H7 (cell line): ENCODE data around the gene IL16. TPM values are rescaled to one million over a fixed set of nuclear protein-coding genes. Genes with fewer than 3 reads are reported as not detected.
A peak's percentile ranks its signal among the peaks of the same experiment; 100 is the strongest.

Experiments
- DNase-seq: peaks from one replicate; pipeline ENCODE4 v3.0.0; 2012
- H3K27me3 ChIP-seq: 2 replicates; pipeline ENCODE4 v1.6.0; 2011; ENCODE audit warnings: mild to moderate bottlenecking, low read length; ENCODE audit not compliant: control insufficient read depth, insufficient read depth
- H3K36me3 ChIP-seq: replicated peaks from 2 replicates; pipeline ENCODE4 v1.5.1; 2011; ENCODE audit warnings: low read length; ENCODE audit not compliant: control insufficient read depth, insufficient read depth
- H3K4me3 ChIP-seq: 2 replicates; pipeline ENCODE4 v1.5.1; 2011; ENCODE audit warnings: low read depth, mild to moderate bottlenecking, control low read depth, low read length, moderate library complexity; ENCODE audit not compliant: insufficient read depth
- total RNA-seq: library from RNA; depleted of rRNA; stranded (reverse); fragments of >200 nt; shearing (Covaris generic); gene quantifications from 2 replicates; pipeline ENCODE4 v1.2.3, GENCODE V29; 2014

The IL16 gene
- total RNA-seq, 1 experiment from 2014 or later = not detected

DNA sequence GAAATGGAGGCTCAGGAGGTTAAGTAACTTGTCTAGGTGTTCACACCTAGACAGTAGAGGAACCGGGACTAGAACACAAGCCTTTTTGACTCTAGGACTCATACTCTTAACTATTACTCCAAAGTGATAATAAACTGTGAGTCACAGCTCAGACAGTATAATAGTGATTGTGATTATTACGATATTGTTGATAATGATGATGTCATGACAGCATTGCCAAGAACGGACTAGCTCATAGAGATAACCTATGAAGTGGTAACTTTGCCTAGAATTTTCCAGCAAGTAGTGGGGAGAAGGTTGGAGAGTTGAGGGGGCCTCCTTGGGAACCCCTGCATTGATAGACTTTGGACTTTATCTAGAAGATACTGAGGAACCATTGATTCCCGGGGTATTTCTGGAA, 93.2 kb downstream of the IL16 start:
- H3K27me3 ChIP-seq = no peaks in the 10 kb centered on the region
- H3K36me3 ChIP-seq = no peaks in the 10 kb centered on the region
- no peak overlapping the region for H3K4me3 ChIP-seq
- no peak for DNase-seq

DNA sequence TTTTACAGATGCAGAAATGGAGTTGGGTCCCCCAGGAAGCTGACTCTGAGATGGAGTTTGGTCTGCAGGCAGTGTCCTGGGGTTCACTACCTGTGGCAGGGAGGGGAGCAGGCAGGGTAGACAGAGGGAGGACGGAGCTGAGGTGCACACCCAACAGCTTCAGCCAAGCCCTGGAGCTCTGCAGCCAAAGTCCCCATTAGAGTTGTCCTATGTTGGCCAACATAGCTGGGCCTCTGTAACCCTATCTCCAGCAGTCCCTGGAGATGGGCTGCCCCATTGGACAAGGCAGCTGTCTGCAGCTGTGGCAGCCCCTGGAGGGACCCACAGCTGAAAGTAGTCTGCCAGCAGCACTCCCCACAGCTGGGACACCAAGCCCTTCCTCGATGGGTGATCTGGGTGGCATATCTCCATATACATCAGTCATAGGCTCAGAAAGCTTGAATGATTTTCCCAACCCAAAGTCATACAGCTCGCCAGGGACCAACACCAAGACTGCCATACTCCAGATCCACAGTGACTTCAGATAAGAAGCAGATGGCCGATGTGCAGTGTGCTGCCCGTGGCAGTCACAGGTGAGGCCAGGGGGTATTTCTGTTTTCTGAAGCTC, 95.3 kb downstream of the IL16 start:
- no peaks in the 10 kb centered on the region for H3K36me3 ChIP-seq
- H3K4me3 ChIP-seq = no peak overlapping the region
- no peak for DNase-seq
- no peaks in the 10 kb centered on the region for H3K27me3 ChIP-seq

DNA sequence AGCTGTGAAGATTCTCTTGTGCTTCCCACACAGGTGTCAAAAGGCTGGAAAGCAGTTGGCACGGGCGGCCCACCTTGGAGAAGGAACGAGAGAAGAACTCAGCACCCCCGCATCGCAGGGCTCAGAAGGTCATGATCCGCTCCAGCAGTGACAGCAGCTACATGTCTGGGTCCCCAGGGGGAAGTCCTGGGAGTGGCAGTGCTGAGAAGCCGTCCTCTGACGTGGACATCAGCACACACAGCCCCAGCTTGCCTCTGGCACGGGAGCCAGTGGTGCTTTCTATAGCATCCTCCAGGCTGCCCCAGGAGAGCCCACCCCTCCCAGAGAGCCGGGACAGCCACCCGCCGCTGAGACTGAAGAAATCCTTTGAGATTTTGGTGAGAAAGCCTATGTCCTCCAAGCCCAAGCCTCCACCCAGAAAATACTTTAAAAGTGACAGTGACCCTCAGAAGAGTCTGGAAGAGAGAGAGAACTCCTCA, 95.9 kb downstream of the IL16 start:
- no peaks in the 10 kb centered on the region for H3K36me3 ChIP-seq
- no peaks in the 10 kb centered on the region for H3K27me3 ChIP-seq
- DNase-seq = no peak
- H3K4me3 ChIP-seq = no peak overlapping the region

DNA sequence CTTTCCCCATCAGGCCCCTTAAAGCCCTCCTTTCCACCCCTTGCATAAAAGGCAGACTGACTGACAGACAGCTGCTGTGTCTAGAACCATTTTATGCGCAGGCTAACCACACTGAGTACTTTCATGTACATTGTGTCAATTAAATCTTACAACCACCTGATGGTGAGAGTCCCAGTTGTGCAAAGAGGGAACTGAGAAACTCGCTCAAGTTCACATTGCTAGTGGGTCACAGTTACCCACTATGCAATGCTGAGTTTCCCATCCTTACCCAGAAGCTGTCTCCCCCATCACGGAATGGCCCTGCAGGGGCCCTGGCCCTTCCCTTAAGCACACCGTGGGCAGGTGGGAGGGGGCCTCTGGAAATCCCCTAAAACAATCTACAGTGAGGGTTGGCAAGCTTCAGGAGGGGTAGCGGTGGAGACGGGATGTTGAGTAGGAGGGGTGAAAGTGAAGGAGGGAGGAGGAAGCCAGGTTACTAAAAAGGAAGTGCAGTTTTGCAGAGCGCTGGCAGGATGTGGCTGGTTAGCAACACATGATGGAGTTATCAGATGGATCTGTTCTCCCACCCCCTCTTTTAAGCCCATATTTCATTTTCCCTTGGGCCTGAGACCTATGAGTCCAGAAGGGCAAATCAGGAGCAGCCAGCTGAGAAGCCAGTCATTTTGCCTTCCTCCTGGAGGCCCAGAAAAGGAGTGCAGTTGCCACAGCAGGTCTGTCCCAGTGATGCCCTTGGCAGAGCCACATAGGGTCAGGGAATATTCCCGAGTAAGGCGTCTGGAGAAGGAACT, 97.2 kb downstream of the IL16 start:
- Histone ChIP-seq H3K36me3 (no peaks in the 10 kb centered on the region), H3K27me3 (no peaks in the 10 kb centered on the region), H3K4me3 (no peak overlapping the region)
- DNase-seq = peak; percentile 57

DNA sequence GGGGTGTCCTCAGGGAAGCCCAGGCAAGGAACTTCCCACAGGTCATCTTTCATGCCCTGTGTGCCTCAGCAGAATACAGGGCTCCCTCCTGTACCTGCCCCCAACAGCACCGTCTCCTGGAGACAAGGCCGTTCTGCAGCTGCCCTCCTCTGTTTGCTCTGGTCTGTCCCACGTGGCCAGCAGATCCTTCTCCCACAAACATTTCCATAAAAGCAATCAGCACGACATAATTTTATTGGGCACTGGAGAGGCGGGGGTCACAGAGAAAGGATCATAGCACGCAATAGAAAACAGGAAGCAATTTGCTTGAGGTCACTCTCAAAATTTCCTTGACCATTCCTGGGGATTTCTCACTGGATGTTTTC, 97.8 kb downstream of the IL16 start:
- H3K27me3 ChIP-seq = no peaks in the 10 kb centered on the region
- peak; percentile 56 for DNase-seq
- H3K36me3 ChIP-seq = no peaks in the 10 kb centered on the region
- H3K4me3 ChIP-seq = no peak overlapping the region

DNA sequence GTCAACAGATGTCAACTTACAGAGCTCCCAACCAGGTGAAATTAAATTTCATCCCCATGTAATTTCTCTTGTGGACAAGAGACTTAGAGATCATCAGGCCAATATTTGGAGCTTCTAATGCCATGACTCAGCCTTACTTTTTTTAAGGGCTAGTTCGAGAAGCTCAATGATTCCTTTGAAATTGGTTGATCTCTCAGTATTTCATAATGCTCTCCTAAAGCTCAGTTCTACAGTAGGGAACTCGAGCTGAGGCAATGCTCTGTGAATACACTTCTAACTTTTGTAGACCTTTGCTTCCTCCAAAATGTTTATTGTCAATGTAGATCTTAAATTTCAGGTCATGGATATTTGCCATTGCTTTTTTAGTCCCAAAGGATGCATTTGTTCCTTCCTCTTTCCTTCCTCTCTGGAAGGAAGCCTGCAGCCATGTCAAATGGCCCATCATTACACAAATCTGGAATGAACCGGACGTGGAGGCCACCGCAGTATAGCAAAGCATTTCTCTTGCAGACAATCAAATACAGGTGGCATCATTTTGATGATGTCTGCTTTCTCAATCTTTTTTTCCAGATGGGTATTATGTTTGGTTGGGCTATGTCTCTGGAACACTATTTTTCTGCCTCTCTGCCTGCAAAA, 98.9 kb downstream of the IL16 start:
- no peaks in the 10 kb centered on the region for H3K36me3 ChIP-seq
- H3K27me3 ChIP-seq = no peaks in the 10 kb centered on the region
- no peak overlapping the region for H3K4me3 ChIP-seq
- no peak for DNase-seq

DNA sequence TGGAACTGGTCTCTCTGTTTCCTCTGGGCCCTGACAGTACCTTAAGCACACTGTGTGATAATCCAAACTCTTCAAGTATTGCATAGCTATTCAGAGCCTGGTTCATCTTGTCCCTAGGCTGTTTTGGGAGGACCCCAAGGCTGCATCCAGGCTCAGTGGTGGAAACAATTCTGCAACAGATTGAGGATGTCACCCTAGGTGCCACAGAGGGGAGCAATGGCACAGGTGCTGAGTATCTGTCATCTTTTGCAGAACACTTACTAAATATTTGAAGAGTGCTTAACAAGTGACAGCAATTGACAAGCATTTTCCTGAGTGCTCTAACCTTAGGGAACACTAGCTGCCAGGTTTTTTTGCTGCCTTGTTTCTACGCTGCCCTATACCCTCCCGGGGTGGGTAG, 99.5 kb downstream of the IL16 start:
- no peaks in the 10 kb centered on the region for H3K27me3 ChIP-seq
- no peak overlapping the region for H3K4me3 ChIP-seq
- DNase-seq = no peak
- no peaks in the 10 kb centered on the region for H3K36me3 ChIP-seq

DNA sequence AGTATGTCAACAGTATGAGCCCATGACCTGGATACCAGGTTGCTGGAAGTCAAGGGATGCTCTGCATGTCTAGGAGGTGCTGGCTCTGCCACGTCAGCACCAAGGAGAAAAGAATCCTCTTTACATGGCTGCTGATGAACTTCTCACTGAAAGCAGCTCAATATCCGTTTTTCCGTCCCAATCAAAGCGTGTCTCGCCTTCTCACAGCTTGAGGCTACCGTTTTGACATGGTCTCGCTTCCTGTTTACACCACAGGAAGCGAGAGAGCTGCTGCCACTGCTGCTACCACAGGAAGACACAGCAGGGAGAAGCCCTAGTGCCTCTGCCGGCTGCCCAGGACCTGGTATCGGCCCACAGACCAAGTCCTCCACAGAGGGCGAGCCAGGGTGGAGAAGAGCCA, 100.0 kb downstream of the IL16 start:
- Histone ChIP-seq H3K36me3 (no peaks in the 10 kb centered on the region), H3K27me3 (no peaks in the 10 kb centered on the region), H3K4me3 (no peak overlapping the region)
- no peak for DNase-seq

DNA sequence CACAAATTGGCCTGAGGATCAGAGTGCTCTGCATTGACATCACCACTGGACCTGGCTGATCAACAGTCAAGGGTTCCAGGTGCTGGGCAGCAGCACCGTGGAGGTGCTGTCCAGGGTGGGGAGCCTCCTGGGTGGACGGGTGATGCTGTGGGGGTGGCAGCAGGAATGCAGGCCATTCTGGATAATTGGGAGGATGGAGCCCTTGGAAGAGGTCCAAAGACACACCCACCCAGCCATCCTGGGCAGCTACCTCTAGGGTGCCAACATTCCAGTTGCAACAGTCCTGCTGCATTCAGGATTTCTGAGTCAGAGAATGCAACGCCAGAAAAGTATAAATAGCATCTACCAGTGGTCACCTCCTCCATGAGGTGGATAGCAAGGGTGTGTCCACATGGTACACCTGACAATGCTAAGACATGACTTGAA, 100.5 kb downstream of the IL16 start:
- DNase-seq = no peak
- H3K27me3 ChIP-seq = no peaks in the 10 kb centered on the region
- no peaks in the 10 kb centered on the region for H3K36me3 ChIP-seq
- H3K4me3 ChIP-seq = no peak overlapping the region

DNA sequence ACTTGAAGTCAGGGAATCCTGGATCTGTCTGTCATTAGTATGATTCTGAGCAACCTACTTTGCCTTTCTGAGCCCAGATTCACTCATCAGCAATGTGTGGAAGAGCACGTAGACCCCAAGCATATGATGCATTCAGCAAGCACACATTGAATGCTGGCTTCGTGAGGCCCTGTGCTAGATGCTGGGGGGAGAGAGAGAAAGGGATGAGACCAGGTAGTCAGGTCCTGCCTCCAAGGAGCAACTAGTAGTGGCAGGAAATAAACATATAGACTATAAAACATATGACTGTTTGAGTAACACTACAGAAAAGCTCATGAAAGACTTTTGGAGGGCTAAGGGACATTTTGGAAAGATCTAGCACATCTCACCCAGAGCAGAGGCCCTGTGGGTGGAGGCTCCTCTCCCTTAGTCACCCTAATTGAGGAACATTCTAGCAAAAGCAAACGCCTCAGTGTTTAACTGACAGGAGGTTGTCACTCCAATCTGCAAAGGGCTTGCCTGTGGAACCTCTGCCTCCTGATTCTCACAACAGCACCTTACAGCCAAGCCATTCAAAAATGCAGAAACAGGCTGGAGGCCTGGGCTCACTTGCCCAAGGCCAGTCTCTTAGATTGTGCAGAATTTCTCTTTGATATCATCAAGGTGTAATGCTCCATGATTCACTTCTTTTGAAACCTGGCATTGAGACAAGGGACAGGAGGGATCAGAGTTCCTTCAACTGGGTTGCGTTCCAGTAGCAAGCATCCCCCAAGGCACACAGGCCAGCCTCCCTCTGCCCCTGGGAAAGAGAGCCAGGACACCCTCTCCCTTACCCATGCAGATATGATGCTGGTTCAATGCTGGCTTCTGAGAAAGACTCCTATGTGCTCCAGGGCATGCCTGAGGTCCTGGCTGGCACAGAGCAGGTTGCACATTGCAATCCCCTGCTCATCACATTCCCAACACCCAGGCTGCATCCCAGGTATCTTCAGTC, 101.2 kb downstream of the IL16 start:
- DNase-seq = no peak
- H3K36me3 ChIP-seq = no peaks in the 10 kb centered on the region
- no peaks in the 10 kb centered on the region for H3K27me3 ChIP-seq
- no peak overlapping the region for H3K4me3 ChIP-seq

DNA sequence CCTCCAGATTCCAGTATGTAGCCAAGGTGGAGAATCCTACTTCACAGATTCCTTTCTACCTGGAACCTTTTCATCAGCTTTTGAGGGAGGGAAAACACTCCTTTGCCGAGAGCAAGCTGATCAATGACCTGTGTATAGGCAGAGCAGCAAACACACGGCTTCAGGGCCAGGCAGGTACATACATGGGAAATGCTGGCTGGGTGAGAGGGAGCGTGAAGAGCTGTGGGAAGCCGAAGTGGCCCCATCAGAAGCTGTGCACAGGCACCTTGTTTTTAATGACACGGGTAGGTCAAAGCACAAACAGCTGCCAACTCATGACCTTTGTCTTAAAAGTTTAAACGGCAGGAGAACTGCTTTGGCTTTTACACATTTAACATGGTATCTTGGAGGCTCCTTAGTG, 101.9 kb downstream of the IL16 start:
- Histone ChIP-seq H3K36me3 (no peaks in the 10 kb centered on the region), H3K27me3 (no peaks in the 10 kb centered on the region), H3K4me3 (no peak overlapping the region)
- no peak for DNase-seq

DNA sequence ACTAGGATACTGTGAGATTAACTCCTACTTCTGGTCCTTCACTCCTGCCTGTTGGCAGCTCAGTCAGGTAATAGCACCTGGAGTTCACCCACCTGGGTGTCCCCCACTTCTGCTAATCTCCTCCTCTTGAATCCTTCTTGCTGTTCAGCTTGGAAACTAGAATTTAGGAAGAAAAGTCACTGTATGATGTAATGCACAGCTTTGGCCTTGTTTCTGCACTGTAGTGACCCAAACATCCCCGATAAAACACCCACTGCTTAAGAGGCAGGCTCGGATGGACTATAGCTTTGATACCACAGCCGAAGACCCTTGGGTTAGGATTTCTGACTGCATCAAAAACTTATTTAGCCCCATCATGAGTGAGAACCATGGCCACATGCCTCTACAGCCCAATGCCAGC, 102.5 kb downstream of the IL16 start:
- no peak for DNase-seq
- H3K36me3 ChIP-seq = no peaks in the 10 kb centered on the region
- no peak overlapping the region for H3K4me3 ChIP-seq
- H3K27me3 ChIP-seq = no peaks in the 10 kb centered on the region

DNA sequence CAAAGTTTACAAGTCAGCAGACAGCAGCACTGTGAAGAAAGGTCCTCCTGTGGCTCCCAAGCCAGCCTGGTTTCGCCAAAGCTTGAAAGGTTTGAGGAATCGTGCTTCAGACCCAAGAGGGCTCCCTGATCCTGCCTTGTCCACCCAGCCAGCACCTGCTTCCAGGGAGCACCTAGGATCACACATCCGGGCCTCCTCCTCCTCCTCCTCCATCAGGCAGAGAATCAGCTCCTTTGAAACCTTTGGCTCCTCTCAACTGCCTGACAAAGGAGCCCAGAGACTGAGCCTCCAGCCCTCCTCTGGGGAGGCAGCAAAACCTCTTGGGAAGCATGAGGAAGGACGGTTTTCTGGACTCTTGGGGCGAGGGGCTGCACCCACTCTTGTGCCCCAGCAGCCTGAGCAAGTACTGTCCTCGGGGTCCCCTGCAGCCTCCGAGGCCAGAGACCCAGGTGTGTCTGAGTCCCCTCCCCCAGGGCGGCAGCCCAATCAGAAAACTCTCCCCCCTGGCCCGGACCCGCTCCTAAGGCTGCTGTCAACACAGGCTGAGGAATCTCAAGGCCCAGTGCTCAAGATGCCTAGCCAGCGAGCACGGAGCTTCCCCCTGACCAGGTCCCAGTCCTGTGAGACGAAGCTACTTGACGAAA, 103.1 kb downstream of the IL16 start:
- H3K4me3 ChIP-seq = no peak overlapping the region
- H3K36me3 ChIP-seq = no peaks in the 10 kb centered on the region
- H3K27me3 ChIP-seq = no peaks in the 10 kb centered on the region
- DNase-seq = peak; percentile 32

DNA sequence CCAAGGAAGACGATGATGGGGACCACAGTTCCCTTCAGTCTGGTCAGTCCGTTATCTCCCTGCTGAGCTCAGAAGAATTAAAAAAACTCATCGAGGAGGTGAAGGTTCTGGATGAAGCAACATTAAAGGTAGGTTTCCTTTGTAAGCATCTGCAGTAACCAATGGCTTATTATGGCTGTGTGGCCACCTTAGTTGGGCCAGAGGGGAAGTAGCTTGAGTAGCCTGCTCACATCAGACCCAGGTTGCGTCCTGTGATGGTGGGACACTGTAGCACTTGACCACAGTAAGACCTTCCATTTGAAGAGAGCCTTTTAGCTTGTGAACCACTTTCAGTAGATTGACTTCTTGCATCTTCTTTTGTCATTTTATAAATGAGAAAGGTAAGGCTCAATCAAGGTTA, 104.7 kb downstream of the IL16 start:
- Histone ChIP-seq H3K27me3 (no peaks in the 10 kb centered on the region), H3K36me3 (no peaks in the 10 kb centered on the region), H3K4me3 (no peak overlapping the region)
- no peak for DNase-seq
